Gastrocnemius medialis (tissue), 4 donors: Measurements from ENCODE around the gene TMPRSS3. TPM values are rescaled to one million over a fixed set of nuclear protein-coding genes. Genes with fewer than 3 reads are reported as not detected.

ENCODE experiments used
- ATAC-seq, 2 donors: fragments of 150-250 bp; one replicate each; pipeline ENCODE4 v1.9.1; 2016
- DNase-seq, 2 donors: peaks; one replicate each; pipeline ENCODE4 v3.0.0-alpha.2; 2019
- H3K27ac ChIP-seq, 4 donors: fragments of 200-600 bp; sonication (generic); 1 replicate in 1 of 4; 2 replicates in 3 of 4; pipeline ENCODE4 v1.5.1; 2016 to 2018; ENCODE audit warnings: mild to moderate bottlenecking in 2 of 4, moderate library complexity in 1 of 4
- H3K27me3 ChIP-seq, 3 donors: fragments of 200-600 bp; sonication (generic) in 2 of 3; 1 replicate in 1 of 3; 2 replicates in 2 of 3; pipeline versions ENCODE4 v1.5.1 to v1.6.0; 2016 to 2019; ENCODE audit warnings: mild to moderate bottlenecking in 1 of 3, moderate library complexity in 1 of 3
- H3K36me3 ChIP-seq, 2 donors: fragments of 200-600 bp; sonication (generic) in 1 of 2; one replicate each; pipeline ENCODE4 v1.5.1; 2017 to 2018
- H3K4me1 ChIP-seq, 2 donors: fragments of 200-600 bp; sonication (generic) in 1 of 2; one replicate each; pipeline ENCODE4 v1.5.1; 2016 to 2017; ENCODE audit warnings: mild to moderate bottlenecking in 2 of 2
- H3K4me3 ChIP-seq, 4 donors: fragments of 200-600 bp; sonication (generic) in 3 of 4; 1 replicate in 1 of 4; 2 replicates in 3 of 4; pipeline ENCODE4 v1.5.1; 2016 to 2019; ENCODE audit warnings: mild to moderate bottlenecking in 2 of 4
- H3K9me3 ChIP-seq, 3 donors: fragments of 200-600 bp; sonication (generic) in 2 of 3; 1 replicate in 1 of 3; 2 replicates in 2 of 3; pipeline ENCODE4 v1.5.1; 2016 to 2019
- CTCF ChIP-seq, 5 experiments: fragments of 450-650 bp in 3 of 5; fragments of 200-600 bp in 2 of 5; sonication (generic) in 2 of 5; IDR thresholded peaks in 4 of 5; conservative IDR thresholded peaks in 1 of 5; 1 replicate in 4 of 5; 2 replicates in 1 of 5; pipeline ENCODE4 v1.5.1; 2016 to 2019; ENCODE audit warnings: antibody characterized with exemption in 5 of 5, mild to moderate bottlenecking in 3 of 5, moderate library complexity in 3 of 5
- POLR2A ChIP-seq, 2 donors: fragments of 450-650 bp; IDR thresholded peaks; one replicate each; pipeline ENCODE4 v1.6.1; 2017; ENCODE audit warnings: antibody characterized with exemption in 2 of 2, mild to moderate bottlenecking in 2 of 2, moderate library complexity in 2 of 2
- in situ Hi-C, 4 donors: fragments of 200-750 bp; cut with MboI; loops; one replicate each; pipeline versions ENCODE4 v1.15.0 to v1.8.0; 2017; ENCODE audit warnings: low sequenced_read_pairs in 4 of 4
- intact Hi-C: fragments of 100-400 bp; cut with DNase I; formaldehyde crosslinking; loops from one replicate; pipeline ENCODE4 v1.15.1; 2023; ENCODE audit warnings: low total_unique reads
- total RNA-seq, 4 donors: library from RNA; depleted of rRNA; stranded (reverse); fragments of >200 nt; gene quantifications; one replicate each; pipeline versions ENCODE4 v1.1.0 to v1.2.3, GENCODE V29; 2016

TMPRSS3 gene
- total RNA-seq, 4 donors from 2014 or later = not detected

- no peak for DNase-seq
- H3K27me3 ChIP-seq = peaks cover 11 to 19% (median 16%) of the 10 kb centered on the region in 3 donors
- H3K36me3 ChIP-seq = no peaks in the 10 kb centered on the region
- no peaks in the 10 kb centered on the region for H3K4me1 ChIP-seq
- H3K4me3 ChIP-seq = no peak overlapping the region
- no peak for ATAC-seq
- no peak for TF ChIP-seq CTCF (IDR thresholded peaks at IDR 0.05 in 4 of 5, conservative IDR thresholded peaks at IDR 0.05 in 1 of 5)
- no peak for TF ChIP-seq POLR2A (IDR thresholded peaks at IDR 0.05)
- H3K9me3 ChIP-seq = no peaks in the 10 kb centered on the region
- in situ Hi-C loops = no loop called here
- no peak overlapping the region for H3K27ac ChIP-seq
- intact Hi-C loops = no loop called here
These were observed 30.1 kb downstream of the TMPRSS3 start for GRCh38 chr21:42365770-42366169.

- Histone ChIP-seq H3K36me3 (no peaks in the 10 kb centered on the region), H3K27me3 (peaks cover 17 to 25% (median 23%) of the 10 kb centered on the region in 3 donors), H3K9me3 (no peaks in the 10 kb centered on the region), H3K4me1 (no peaks in the 10 kb centered on the region), H3K4me3 (no peak overlapping the region), H3K27ac (no peak overlapping the region)
- ATAC-seq (no peak), DNase-seq (no peak)
- no peak for TF ChIP-seq CTCF (IDR thresholded peaks at IDR 0.05 in 4 of 5, conservative IDR thresholded peaks at IDR 0.05 in 1 of 5)
- no peak for TF ChIP-seq POLR2A (IDR thresholded peaks at IDR 0.05)
- intact Hi-C loops = no loop called here
- in situ Hi-C loops = no loop called here
These were observed 31.5 kb downstream of the TMPRSS3 start for GRCh38 chr21:42364304-42364865.

DNA sequence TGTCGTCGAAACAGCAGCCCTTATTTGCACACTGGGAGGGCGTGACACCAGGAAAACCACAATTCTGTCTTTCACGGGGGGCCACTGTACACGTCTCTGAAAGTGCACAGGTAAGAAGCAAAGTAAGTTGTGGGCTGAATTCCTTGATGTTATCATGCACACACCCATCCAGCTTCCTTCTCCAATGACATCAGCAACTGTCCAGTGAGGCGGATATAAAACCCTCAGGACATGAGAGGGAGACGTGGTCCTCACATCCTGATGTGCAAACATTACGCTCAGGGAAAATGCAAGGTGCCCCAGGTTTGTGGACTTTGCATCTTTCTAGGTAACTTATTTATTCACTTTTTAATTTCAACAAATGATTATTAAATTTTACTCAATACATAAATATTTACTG is 32.5 kb downstream of the TMPRSS3 start:
- intact Hi-C loops = no loop called here
- H3K9me3 ChIP-seq = no peaks in the 10 kb centered on the region
- peaks cover 17 to 25% (median 23%) of the 10 kb centered on the region in 3 donors for H3K27me3 ChIP-seq
- no peak for ATAC-seq
- no peaks in the 10 kb centered on the region for H3K36me3 ChIP-seq
- in situ Hi-C loops = no loop called here
- H3K4me3 ChIP-seq = no peak overlapping the region
- TF ChIP-seq CTCF (IDR thresholded peaks at IDR 0.05 in 4 of 5, conservative IDR thresholded peaks at IDR 0.05 in 1 of 5) = no peak
- TF ChIP-seq POLR2A (IDR thresholded peaks at IDR 0.05) = no peak
- no peak overlapping the region for H3K27ac ChIP-seq
- no peaks in the 10 kb centered on the region for H3K4me1 ChIP-seq
- DNase-seq = no peak

- ATAC-seq = no peak
- Histone ChIP-seq H3K27me3 (peaks cover 20 to 28% (median 23%) of the 10 kb centered on the region in 3 donors), H3K9me3 (no peaks in the 10 kb centered on the region), H3K4me3 (no peak overlapping the region), H3K4me1 (no peaks in the 10 kb centered on the region), H3K36me3 (no peaks in the 10 kb centered on the region), H3K27ac (no peak overlapping the region)
- in situ Hi-C loops (no loop called here), intact Hi-C loops (no loop called here)
- no peak for TF ChIP-seq POLR2A (IDR thresholded peaks at IDR 0.05)
- no peak for TF ChIP-seq CTCF (IDR thresholded peaks at IDR 0.05 in 4 of 5, conservative IDR thresholded peaks at IDR 0.05 in 1 of 5)
- no peak for DNase-seq
These were observed 33.2 kb downstream of the TMPRSS3 start for GRCh38 chr21:42362700-42363099.

GRCh38 chr21:42362198-42362597 is 33.7 kb downstream of the TMPRSS3 start:
- Histone ChIP-seq H3K36me3 (no peaks in the 10 kb centered on the region), H3K9me3 (no peaks in the 10 kb centered on the region), H3K27ac (no peak overlapping the region), H3K4me3 (no peak overlapping the region), H3K4me1 (no peaks in the 10 kb centered on the region), H3K27me3 (peaks cover 20 to 28% (median 23%) of the 10 kb centered on the region in 3 donors)
- DNase-seq (no peak), ATAC-seq (no peak)
- no peak for TF ChIP-seq CTCF (IDR thresholded peaks at IDR 0.05 in 4 of 5, conservative IDR thresholded peaks at IDR 0.05 in 1 of 5)
- TF ChIP-seq POLR2A (IDR thresholded peaks at IDR 0.05) = no peak
- in situ Hi-C loops (no loop called here), intact Hi-C loops (no loop called here)
